GM08714 (cell line): ENCODE results near the gene IQGAP2.

Experiments used
- H3K4me3 ChIP-seq: fragments of 200-500 bp; sonication (Bioruptor generic); 2 replicates; pipeline ENCODE4 v1.5.1; 2014; ENCODE audit warnings: mild to moderate bottlenecking, low read length, inconsistent platforms
- ZNF274 ChIP-seq: IDR thresholded peaks from 2 replicates; pipeline ENCODE4 v1.6.1; 2012; ENCODE audit warnings: mild to moderate bottlenecking, low read depth, low read length

Gene IQGAP2

DNA sequence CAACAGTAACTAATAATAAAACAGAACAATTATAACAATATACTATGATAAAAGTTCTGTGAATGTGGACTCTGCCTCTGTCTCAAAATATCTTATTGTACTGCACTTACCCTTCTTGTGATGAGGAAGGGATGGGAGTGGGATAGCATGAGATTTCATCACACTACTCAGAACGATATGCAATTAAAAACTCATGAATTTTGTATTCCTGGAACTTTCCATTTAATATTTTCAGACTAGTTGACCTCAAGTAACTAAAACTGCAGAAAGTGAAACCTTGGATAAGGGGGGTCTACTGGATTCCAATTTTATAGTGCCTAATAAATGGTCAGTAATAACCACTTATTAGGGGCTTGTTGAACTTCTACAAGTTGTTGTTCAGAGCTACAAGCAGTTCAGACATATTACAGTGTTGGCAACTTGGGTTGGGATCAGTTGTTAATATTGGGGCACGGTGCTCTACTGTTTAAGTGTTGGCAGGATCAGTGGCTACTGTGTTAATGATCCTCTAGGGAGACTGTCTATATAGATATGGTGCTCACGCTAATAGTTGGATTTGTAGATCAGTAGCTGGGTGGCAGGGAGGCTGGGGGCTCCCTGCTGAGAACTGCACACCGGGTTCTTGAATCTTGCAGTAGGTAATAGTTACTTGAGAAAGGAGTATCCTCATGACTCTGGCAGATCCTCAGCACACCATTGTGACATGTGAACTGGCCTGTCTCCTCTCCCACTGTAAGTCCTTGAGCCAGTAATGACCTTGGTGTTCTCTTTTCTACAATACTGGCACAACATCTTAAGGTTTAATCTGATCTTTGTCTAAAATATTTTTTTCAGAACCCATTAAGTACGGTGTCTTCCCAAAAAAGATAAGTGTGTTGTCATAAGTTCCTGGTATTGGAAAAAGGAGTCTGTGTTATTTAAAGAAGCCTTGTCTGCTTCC is 158.1 kb downstream of the IQGAP2 start:
- no peak for TF ChIP-seq ZNF274
- H3K4me3 ChIP-seq, result no peak overlapping the region

DNA sequence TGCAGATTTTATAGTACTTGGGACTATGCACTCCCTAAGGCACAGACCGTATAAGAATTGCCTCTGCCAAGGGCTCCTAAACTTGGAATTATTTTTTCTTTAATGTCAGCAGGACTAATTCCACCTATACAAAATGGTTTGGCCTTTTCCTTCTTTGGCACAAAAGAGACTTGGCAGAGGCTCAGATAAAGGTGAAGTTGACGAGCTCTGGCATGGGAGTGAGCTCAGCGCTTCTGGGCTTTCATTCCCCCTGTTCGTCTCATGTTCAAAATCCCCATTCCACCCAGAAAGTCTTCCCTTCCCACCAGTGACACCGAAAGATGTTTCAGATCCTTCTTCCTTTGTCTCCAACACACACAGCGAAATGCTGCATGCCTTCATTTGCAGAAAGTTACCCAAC is 158.9 kb downstream of the IQGAP2 start:
- H3K4me3 ChIP-seq, result no peak overlapping the region
- TF ChIP-seq ZNF274, result no peak

DNA sequence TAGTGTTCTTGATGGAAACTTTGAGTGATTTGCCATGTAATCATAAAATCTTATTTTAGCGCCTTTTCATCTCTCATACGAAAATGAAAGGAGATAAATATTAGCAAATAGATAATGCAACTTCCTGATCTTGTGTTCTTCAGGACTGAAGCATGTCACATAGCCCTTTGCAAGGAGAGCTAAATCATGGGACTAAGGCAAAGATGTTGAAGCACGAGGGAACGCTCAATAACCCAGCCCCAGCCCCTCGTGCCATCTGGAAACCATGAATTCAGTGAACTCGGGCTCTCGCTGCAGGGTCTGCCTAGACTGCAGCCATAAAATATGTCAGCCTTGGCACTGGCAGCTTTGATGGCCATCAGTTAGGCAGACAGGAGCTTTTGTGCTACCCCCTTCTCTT is 161.9 kb downstream of the IQGAP2 start:
- H3K4me3 ChIP-seq, result no peak overlapping the region
- no peak for TF ChIP-seq ZNF274

DNA sequence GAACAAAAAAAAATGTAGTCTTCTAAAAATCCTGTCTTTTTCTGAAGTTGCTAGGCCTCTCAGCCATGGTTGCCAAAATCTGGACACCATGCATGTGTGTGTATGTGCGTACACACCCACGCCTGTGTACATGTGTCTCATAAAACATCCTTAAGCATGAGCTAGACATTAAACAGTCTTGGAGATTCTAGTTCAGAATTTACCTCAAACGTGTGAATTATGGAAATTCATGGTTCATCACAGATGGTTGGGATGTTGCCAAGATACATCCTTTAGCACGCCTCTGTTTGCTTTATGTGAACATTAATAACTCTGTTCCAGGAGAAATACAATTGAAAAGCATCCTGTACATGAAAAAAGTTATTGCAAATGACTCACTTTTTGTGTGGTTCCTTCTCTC is 167.1 kb downstream of the IQGAP2 start:
- H3K4me3 ChIP-seq, result no peak overlapping the region
- TF ChIP-seq ZNF274, result no peak

DNA sequence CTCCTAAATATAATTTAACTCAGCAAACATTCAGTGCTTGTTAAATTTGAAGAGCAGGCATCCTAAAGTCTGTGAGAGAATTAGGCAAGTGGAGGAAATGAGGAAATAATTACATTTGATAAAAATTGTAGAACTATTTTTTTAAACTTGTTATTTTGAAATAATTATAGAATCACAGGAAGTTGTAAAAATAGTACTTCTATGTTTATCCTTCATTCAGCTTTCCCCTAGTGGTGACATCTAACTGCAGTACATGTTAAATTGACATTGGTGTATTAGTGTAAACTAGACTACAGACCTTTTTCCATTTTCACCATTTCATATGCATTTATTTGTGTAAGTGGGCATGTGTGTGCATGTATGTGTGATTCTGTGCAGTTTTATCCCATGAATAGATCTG is 168.5 kb downstream of the IQGAP2 start:
- TF ChIP-seq ZNF274, result no peak

DNA sequence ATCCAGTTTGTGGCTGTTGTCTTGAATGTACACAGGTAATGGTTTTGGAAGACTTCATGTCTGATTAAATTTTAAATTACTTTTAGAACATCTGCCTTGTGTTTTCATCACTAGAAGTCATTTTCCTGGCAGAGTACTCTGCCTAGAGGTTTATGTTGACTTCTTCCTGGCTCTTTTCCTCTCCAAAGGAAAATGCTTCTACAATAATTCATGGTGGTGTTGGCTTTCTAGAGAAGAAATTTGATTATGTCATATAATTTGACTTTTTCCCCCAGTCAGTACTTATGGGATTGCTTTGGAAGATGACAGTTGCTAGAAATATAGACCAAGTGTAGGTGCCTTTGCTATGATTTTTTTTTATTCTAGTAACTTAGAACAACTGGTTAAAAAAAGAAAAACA is 173.4 kb downstream of the IQGAP2 start:
- H3K4me3 ChIP-seq, result no peak overlapping the region
- TF ChIP-seq ZNF274, result no peak

More for the DNA sequence above, 168.5 kb downstream of the IQGAP2 start:
- no peak overlapping the region for H3K4me3 ChIP-seq

DNA sequence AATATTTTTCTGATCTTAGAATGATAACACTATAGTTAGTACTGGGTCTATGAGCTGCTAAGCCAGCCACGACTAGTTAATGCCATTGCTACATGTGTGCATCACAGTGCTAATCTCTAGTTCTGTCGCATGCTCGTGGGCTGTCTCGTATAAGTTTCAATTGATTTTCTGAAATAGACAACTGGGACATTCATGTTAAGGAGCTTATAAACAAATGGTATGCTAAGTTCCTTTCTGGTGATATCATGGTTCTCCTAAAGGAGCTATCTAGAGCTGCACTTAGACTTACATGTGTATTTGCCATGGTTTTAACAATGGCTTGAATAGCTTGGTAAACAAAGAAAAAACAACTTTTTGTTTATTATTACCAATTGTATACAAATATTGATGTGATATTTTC is 173.9 kb downstream of the IQGAP2 start:
- H3K4me3 ChIP-seq, result no peak overlapping the region
- no peak for TF ChIP-seq ZNF274

DNA sequence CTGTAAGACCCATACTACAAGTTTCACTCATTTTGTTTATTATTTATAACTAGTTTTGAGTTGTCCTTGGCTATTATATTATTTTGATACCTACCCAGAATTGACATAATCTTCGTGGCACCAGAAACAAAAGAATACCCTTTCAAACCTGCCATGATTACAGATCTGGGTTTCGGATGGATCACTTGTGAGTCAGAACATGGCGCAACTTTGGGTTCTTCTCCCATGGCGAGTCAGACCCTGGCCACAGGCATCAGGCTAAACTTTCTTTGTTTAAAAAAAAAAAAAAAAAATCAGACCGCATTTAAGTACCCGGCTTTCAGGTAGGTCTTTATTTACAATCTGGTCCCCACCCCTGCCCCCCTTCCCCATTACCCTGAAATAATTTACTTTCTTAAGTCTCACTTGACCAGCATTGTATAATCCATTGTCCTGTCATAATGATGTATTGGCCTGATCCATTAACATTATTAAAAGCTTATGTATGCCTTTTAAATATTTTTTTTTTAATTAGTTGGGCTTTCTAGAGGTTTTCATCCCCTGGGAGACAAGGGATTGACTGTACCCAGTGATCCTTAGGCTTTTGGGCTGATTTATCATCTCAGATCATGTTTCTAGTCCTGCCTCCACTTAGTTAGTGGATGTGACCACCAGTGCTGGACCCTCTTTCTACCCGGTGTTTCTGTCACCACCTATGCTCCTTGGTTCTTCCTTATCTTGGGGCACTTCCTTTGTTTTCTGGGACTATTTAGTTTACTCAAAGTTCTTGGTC is 176.3 kb downstream of the IQGAP2 start:
- no peak for TF ChIP-seq ZNF274
- H3K4me3 ChIP-seq, result no peak overlapping the region

DNA sequence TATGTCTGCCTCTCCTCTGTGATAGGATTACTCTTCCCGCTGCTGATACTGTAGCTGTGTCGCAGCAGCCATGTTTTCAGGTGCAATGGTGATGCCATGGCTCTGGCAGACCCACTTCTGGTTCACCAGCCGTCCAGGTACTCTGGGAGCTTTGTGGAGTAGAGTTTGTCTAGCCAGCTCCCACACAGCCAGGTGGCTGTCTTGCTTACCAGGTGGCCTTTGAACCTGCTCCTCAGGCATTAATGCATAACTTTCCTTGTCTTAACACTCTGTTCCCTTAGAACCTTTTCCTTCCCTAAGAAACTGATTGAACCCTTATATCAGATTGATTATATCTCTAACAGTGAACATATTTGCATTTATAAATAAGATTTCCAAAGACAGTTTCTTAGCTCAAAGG is 177.9 kb downstream of the IQGAP2 start:
- no peak overlapping the region for H3K4me3 ChIP-seq
- no peak for TF ChIP-seq ZNF274

DNA sequence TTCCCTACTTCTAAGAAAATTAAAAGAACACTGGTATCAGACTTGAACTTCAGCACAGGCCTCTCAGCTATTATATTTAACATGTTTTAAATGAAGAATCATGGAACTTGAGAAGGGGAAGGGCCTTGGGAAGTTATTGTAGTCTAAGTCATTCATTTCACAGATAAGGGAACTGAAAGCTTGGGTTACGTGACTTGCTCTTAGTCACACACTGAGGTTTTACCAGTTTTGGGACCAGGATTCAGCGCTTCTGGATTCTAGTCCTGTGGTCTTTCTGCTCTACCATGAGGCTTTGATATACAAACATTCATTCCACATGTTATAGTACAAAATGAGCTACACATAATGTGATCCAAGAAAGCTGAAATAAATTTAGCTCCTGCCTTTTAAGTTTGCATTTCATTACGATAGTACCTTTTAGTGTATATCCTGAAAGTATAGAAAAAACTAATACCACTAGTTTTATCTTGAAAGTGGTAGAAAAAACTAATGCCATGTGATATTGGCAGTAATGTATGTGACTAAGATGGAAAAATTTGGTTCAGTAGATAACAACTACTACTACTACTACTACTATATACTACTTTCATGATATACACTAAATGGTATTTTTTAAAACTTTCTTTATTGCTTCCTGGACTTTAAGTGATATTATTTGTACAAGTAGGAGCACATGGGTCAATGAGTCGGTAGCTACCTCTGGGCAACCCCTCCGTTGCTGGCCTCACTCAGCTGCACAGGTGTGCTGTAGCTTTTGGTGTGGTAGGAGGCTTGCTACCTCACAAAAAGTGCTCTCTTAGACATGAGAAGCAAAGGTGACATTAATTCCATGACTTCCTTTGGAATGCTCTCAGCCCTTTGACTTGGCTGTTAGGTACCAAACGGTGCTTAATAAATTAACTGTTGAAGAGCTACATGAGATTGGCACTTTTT is 179.4 kb downstream of the IQGAP2 start:
- TF ChIP-seq ZNF274, result no peak
- H3K4me3 ChIP-seq, result no peak overlapping the region; the same call in 1 of the 2 replicates

DNA sequence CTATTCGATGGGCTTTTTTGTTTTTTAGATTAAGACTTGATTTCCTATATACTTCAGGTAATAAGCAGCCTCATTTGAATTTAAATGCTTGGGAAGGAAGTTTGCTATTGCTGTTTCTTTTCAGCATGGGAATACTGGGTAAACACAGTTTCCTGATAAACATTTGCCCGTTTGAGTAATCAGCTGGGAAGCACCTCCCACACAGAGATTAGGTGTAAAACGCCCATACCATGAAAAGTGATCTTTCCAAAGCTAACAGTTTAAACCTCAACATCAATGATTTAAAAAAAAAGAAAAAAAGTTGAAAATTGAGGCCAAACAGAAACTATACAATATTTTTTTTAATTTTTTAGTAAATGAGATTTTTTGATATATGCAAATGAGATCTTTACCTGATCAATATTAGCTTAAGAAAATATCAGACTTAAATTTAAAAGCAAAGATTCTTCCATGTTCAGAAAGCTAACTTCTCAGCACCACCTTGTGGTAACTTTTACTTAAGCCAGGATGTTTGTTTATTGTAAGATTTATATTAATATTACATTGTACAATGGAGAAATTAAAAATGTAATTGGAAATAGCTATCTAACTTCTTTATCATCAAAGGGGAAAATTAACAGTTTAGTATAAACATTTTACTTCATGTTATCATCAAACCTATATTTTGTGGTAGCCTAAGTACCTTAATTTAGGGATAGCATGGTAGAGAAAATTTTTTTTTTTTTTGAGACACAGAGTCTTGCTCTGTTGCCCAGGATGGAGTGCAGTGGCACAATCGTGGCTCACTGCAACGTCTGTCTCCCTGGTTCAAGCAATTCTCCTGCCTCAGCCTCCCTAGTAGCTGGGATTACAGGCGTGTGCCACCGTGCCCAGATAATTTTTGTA is 180.3 kb downstream of the IQGAP2 start:
- no peak for TF ChIP-seq ZNF274
- H3K4me3 ChIP-seq, result no peak overlapping the region

DNA sequence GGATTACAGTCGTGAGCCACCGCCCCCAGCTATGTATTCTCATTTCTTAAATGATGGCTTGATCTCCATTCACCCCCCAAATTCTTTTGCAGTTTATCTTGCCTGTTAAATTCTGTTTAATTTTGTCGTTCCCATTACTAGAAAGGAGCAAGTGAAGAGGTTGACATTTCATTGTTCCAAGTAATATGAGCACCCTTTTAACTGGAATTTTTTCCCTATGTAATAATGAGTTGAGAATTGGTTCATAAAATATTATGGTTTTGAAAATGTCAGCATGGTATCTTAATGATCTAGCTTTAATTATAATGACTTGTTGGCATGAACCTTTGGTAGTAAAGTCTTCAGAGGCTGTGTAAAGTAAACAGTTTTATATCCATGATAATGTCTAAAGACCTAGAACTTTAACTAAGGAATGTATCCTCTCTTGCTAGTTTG is 182.7 kb downstream of the IQGAP2 start:
- H3K4me3 ChIP-seq, result no peak overlapping the region
- TF ChIP-seq ZNF274, result no peak

DNA sequence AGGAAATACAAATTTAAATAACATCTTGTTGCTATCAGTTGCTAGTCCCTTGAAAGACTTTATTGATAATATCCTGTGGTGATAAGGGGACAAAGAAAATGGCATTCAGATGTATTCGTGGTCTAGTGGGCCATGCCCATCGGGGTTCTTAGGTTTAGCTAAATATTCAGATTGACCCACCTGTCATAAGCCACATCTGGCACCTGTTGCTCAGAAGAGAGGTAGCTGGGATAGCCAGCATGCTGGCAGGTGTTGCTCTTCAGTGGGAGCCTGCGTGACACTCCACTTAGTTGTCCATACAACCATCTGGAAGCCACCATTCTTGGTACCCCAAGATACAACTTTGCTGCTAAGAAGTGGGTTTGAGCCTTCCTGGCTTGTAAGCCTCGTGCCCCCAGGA is 183.4 kb downstream of the IQGAP2 start:
- TF ChIP-seq ZNF274, result no peak
- H3K4me3 ChIP-seq, result no peak overlapping the region

DNA sequence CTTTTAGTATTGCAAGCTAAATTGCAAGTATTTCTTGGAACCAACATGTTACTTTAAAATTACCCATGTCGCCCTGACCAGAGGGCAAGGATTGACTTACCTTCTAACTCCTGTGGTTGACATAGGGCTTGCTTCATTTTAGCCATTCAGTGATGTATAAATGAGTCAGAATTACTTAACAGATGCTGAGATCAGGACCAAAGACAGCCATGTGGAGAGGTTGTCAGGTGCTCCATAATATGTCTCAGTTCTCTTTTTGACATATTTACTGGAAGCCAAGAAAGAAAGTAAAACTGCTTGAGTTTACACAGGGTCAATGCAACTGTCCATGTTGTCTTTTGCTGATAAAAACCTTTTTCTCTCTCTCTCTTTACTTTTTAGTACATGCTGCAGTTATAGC is 186.9 kb downstream of the IQGAP2 start:
- TF ChIP-seq ZNF274, result no peak
- H3K4me3 ChIP-seq, result no peak overlapping the region
